NCI-H1436 treated with DMSO at 0.1 percent for 48 hours (cell line): ENCODE measurements around the gene GPX1.

Experiments used
- DNase-seq: peaks from one replicate; lab custom pipeline; 2025; lab: John Stamatoyannopoulos, UW

GPX1 gene

DNA sequence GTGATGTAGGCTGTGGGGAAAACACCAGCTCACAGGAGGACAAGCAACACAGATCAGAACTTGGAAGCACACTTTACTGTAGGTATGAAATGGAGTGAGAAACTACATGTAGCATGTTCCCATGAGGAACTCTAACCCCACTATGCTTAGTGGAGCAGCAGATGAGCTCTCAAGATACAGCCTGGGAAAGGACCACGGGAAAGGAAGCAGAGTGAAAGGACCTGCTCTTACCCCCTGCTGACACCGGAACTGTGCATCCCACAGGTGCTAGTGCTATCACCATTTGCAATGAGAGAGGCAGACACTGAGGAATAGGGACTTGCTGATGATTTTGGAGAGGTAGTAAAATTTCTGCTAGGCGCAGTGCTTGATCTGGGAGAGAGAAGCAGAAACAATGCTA, 46.9 kb downstream of the GPX1 start:
- DNase-seq, result no peak

DNA sequence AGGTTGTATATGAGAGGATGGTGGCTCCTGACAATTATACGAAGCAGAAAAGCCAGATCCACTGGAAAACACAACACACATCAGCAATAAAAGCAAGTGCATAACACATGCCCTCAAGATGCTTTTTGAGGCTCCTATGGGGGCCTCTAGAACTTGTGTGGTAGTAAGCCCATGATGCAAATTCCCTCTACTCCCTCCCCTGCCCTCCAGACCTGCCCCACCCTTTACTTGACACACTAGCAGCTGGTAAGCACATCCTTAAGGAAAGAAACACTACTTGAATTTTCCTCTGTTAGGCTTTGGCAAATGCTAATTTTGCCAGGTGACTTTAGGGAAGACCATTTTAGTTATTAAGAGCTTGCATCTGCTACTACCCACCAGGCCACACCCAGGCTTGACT, 47.5 kb downstream of the GPX1 start:
- DNase-seq, result no peak
